B cell (primary cell): Measurements from ENCODE around the gene SLK. TPM values are rescaled to one million over a fixed set of nuclear protein-coding genes. Genes with fewer than 3 reads are reported as not detected.

Source experiments
- ATAC-seq: fragments of 200-7000 bp; cut with Tn5 transposase; one replicate; pipeline ENCODE4 v1.10.0; 2021; ENCODE audit warnings: low read depth, mild to moderate bottlenecking, moderate number of reproducible peaks, moderate library complexity
- CTCF ChIA-PET: fragments of 350-600 bp; sonication (Branson Sonifier 250); formaldehyde crosslinking; loops from one replicate; lab custom pipeline; 2021; ENCODE audit warnings: antibody characterized with exemption, inconsistent platforms; lab: Charles Lee
- POLR2A ChIA-PET: fragments of 350-600 bp; sonication (Branson Sonifier 250); formaldehyde crosslinking; loops from one replicate; lab custom pipeline; 2021; ENCODE audit warnings: antibody characterized with exemption; lab: Charles Lee
- DNase-seq: peaks from one replicate; pipeline ENCODE4 v3.0.0; 2013
- H2AFZ ChIP-seq: 2 replicates; pipeline ENCODE4 v1.6.1; 2012; ENCODE audit warnings: mild to moderate bottlenecking, low read depth, low read length; ENCODE audit not compliant: insufficient read depth, poor library complexity, severe bottlenecking
- H3K27ac ChIP-seq, 2 donors: 1 replicate in 1 of 2; 2 replicates in 1 of 2; pipeline ENCODE4 v1.5.1; 2012 to 2013; ENCODE audit warnings: low read length in 2 of 2, mild to moderate bottlenecking in 2 of 2, moderate library complexity in 1 of 2
- H3K27me3 ChIP-seq, 4 experiments: fragments of 200-600 bp in 1 of 4; sonication (generic) in 1 of 4; replicated peaks in 1 of 4; 1 replicate in 2 of 4; 2 replicates in 2 of 4; pipeline versions ENCODE4 v1.6.1 to v1.7.0; 2013 to 2016; ENCODE audit warnings: low read length in 3 of 4, mild to moderate bottlenecking in 2 of 4, mixed read lengths in 1 of 4, moderate library complexity in 1 of 4; ENCODE audit not compliant: insufficient read depth in 4 of 4, control insufficient read depth in 3 of 4; ENCODE audit errors: control extremely low read depth in 1 of 4
- H3K36me3 ChIP-seq, 2 experiments: replicated peaks in 1 of 2; 1 replicate in 1 of 2; 2 replicates in 1 of 2; pipeline versions ENCODE4 v1.6.1 to v1.7.1; 2013; ENCODE audit warnings: low read length in 1 of 2; ENCODE audit not compliant: insufficient read depth in 2 of 2, control insufficient read depth in 1 of 2; ENCODE audit errors: control extremely low read depth in 1 of 2, extremely low read depth in 1 of 2
- H3K4me1 ChIP-seq, 2 donors: fragments of 200-600 bp in 1 of 2; sonication (generic) in 1 of 2; 1 replicate in 1 of 2; 2 replicates in 1 of 2; pipeline versions ENCODE4 v1.5.1 to v1.6.1; 2013 to 2017; ENCODE audit warnings: low read length in 2 of 2; ENCODE audit not compliant: control insufficient read depth in 2 of 2, insufficient read depth in 2 of 2
- H3K4me2 ChIP-seq: replicated peaks from 2 replicates; pipeline ENCODE3; 2012; ENCODE audit warnings: mild to moderate bottlenecking, low read depth, low read length; ENCODE audit not compliant: poor library complexity, severe bottlenecking
- H3K4me3 ChIP-seq, 5 experiments: fragments of 200-600 bp in 1 of 5; sonication (generic) in 1 of 5; 1 replicate in 3 of 5; 2 replicates in 2 of 5; pipeline versions ENCODE4 v1.5.1 to v1.7.0; 2011 to 2016; ENCODE audit warnings: low read length in 4 of 5, mild to moderate bottlenecking in 4 of 5, low read depth in 2 of 5, control low read depth in 1 of 5, moderate library complexity in 1 of 5; ENCODE audit not compliant: insufficient read depth in 1 of 5; ENCODE audit errors: control extremely low read depth in 1 of 5, extremely low read depth in 1 of 5
- H3K79me2 ChIP-seq: fragments of 200-600 bp; sonication (generic); one replicate; pipeline ENCODE4 v1.6.0; 2016; ENCODE audit warnings: low read length; ENCODE audit not compliant: control insufficient read depth, insufficient read depth
- H3K9ac ChIP-seq: fragments of 200-600 bp; sonication (generic); 2 replicates; pipeline ENCODE4 v1.6.1; 2017; ENCODE audit warnings: mild to moderate bottlenecking, low read length, moderate library complexity
- H3K9me3 ChIP-seq, 3 donors: one replicate each; pipeline versions ENCODE4 v1.6.1 to v1.7.1; 2013; ENCODE audit warnings: low read length in 2 of 3; ENCODE audit not compliant: control insufficient read depth in 2 of 3, insufficient read depth in 1 of 3; ENCODE audit errors: control extremely low read depth in 1 of 3
- H4K20me1 ChIP-seq: 2 replicates; pipeline ENCODE4 v1.6.0; 2012; ENCODE audit warnings: mild to moderate bottlenecking, low read length; ENCODE audit not compliant: insufficient read depth, control insufficient read depth, poor library complexity, severe bottlenecking
- H3K27ac Mint-ChIP-seq: one replicate; pipeline ENCODE4 v1.8.0; 2021; ENCODE audit warnings: mixed read lengths
- H3K27me3 Mint-ChIP-seq: one replicate; pipeline ENCODE4 v1.8.0; 2021; ENCODE audit warnings: mixed read lengths
- H3K4me1 Mint-ChIP-seq: one replicate; pipeline ENCODE4 v1.8.0; 2021; ENCODE audit warnings: mixed read lengths
- H3K4me3 Mint-ChIP-seq: one replicate; pipeline ENCODE4 v1.8.0; 2021; ENCODE audit warnings: mixed read lengths
- H3K9me3 Mint-ChIP-seq: one replicate; pipeline ENCODE4 v1.8.0; 2022; ENCODE audit warnings: mixed read lengths; ENCODE audit not compliant: insufficient read depth
- CTCF ChIP-seq: fragments of 200-600 bp; IDR thresholded peaks from one replicate; pipeline ENCODE4 v1.8.0; 2022; ENCODE audit warnings: antibody characterized with exemption, mild to moderate bottlenecking
- EZH2 ChIP-seq: IDR thresholded peaks from 2 replicates; pipeline ENCODE4 v1.6.1; 2012; ENCODE audit warnings: borderline replicate concordance, low read depth, mild to moderate bottlenecking, moderate library complexity, low read length; ENCODE audit not compliant: insufficient read depth, poor library complexity, severe bottlenecking
- WGBS: methylation state at CpG from one replicate; pipeline ENCODE4 v1.1.5; 2013; ENCODE audit warnings: missing lambda C conversion rate; ENCODE audit not compliant: insufficient coverage; 5-methylcytosine and 5-hydroxymethylcytosine counted together
- intact Hi-C: fragments of 100-400 bp; cut with micrococcal nuclease; formaldehyde crosslinking; loops from one replicate; pipeline ENCODE4 v1.10.0; 2022
- polyA plus RNA-seq: library from polyadenylated mRNA; depleted of rRNA; stranded (reverse); fragments of >200 nt; gene quantifications from 2 replicates; pipeline ENCODE4 v1.2.3, GENCODE V29; 2012
- total RNA-seq, 2 donors: library from RNA; stranded (reverse); fragments of 120-200 nt in 1 of 2; gene quantifications; 1 replicate in 1 of 2; 2 replicates in 1 of 2; pipeline versions ENCODE4 v1.2.3 to v1.2.4, GENCODE V29; 2013 to 2022

The SLK gene
- total and polyA plus RNA-seq, 2 donors (not counting 1 experiment from before 2014, with no cell fraction given): 2.9 to 24.5 TPM

- peaks cover 33% of the 10 kb centered on the region for H3K4me1 Mint-ChIP-seq
- TF ChIP-seq EZH2 (no peak), CTCF (no peak)
- peak; percentile 96 for DNase-seq
- H3K4me3 ChIP-seq: peak within 1 kb of the TSS; percentile 67 to 95 (median 94)
- H3K27me3 ChIP-seq: no peaks in the 10 kb centered on the region
- WGBS: under 1% methylated on average over 44 of the region's 53 CpGs
- peak; percentile 93 for ATAC-seq
- intact Hi-C loops: loop anchor here (1.0 to 5.0 kb wide), 6 partner anchors 10 to 419 kb away; partner anchors contain the start of genes CFAP43, ITPRIP and SLK
- H3K79me2 ChIP-seq: peaks cover 19% of the 10 kb centered on the region
- H3K27me3 Mint-ChIP-seq: no peaks in the 10 kb centered on the region
- H4K20me1 ChIP-seq: no peaks in the 10 kb centered on the region
- ChIA-PET POLR2A (interaction anchor here (1.4 kb wide), 1 partner anchor 11 kb away, joined by 3 read pairs; no protein-coding TSS in a partner anchor), CTCF (interaction anchor here (1.0 to 1.3 kb wide), 2 partner anchors 10 to 205 kb away, joined by 3 read pairs; no protein-coding TSS in a partner anchor)
- peak within 1 kb of the TSS; percentile 93 for H3K9ac ChIP-seq
- H3K4me2 ChIP-seq: peak within 1 kb of the TSS; percentile 92
- peak within 1 kb of the TSS; percentile 78 to 85 for H3K27ac ChIP-seq
- peaks cover 0 to 10% (median 7%) of the 10 kb centered on the region in 3 donors for H3K9me3 ChIP-seq
- peak within 1 kb of the TSS; percentile 99 for H3K4me3 Mint-ChIP-seq
- peak within 1 kb of the TSS; percentile 90 for H2AFZ ChIP-seq
- no peaks in the 10 kb centered on the region for H3K36me3 ChIP-seq
- H3K9me3 Mint-ChIP-seq: peaks cover 2% of the 10 kb centered on the region
- peaks cover 27 to 38% of the 10 kb centered on the region in 2 donors for H3K4me1 ChIP-seq
- peak within 1 kb of the TSS; percentile 96 for H3K27ac Mint-ChIP-seq
These were observed 48.7 kb upstream of the SLK start, which contains the start of gene STN1 for GRCh38 chr10:103918053-103918846. Gene STN1, minus strand, starts transcription at chr10:103918184. Its CDS starts 590 bp downstream, at chr10:103917594.
